K562 (cell line): ENCODE data around the gene DOK7. TPM values are rescaled to one million over a fixed set of nuclear protein-coding genes. Genes with fewer than 3 reads are reported as not detected.
"Not testable (repeated sequence)": the region's sequence is repeated elsewhere in the genome, so short reads cannot be mapped to it uniquely, and the experiment has no call there.

Source experiments
- ATAC-seq: fragments of 200-7000 bp; cut with Tn5 transposase; 3 replicates; pipeline ENCODE4 v1.9.1; 2020; ENCODE audit warnings: moderate library complexity
- BruUV-seq: library from RNA; stranded (reverse); fragments of 400-500 nt; replicated peaks from 2 replicates; lab custom pipeline; 2021; lab: Mats Ljungman, UMichigan
- CTCF ChIA-PET: fragments of 300-600 bp; formaldehyde crosslinking; extraction: SDS; loops from one replicate; lab custom pipeline; 2021; ENCODE audit warnings: low intra/inter-chr PET ratio; lab: Yijun Ruan, JAX
- POLR2A ChIA-PET: fragments of 300-600, 350-650 bp; sonication (Branson Sonifier 250); formaldehyde crosslinking; extraction: SDS; loops from one replicate; lab custom pipeline; 2021; ENCODE audit warnings: antibody characterized with exemption, inconsistent platforms; lab: Yijun Ruan, JAX
- DNase-seq, 4 experiments: peaks; one replicate each; pipeline versions ENCODE4 v3.0.0 to v3.0.0-alpha.2; 2011 to 2018; ENCODE audit warnings: low spot score in 3 of 4, mixed read lengths in 3 of 4; ENCODE audit errors: extremely low read depth in 1 of 4
- FAIRE-seq: peaks from 2 replicates; lab custom pipeline; 2011; peaks lifted over from hg19 to GRCh38; lab: Jason Lieb, UNC
- H2AFZ ChIP-seq: 2 replicates; pipeline ENCODE4 v1.6.0; 2011; ENCODE audit warnings: low read depth, low read length, control low read depth, inconsistent platforms
- H3K27ac ChIP-seq: fragments of 200-600 bp; 3 replicates; pipeline ENCODE4 v1.8.0; 2011; ENCODE audit warnings: low read depth, mild to moderate bottlenecking, control low read depth, inconsistent platforms, low read length, moderate library complexity, mixed read lengths; ENCODE audit errors: extremely low read depth
- H3K27me3 ChIP-seq, 2 experiments: fragments of 300-600 bp in 1 of 2; 2 replicates in 1 of 2; 3 replicates in 1 of 2; pipeline versions ENCODE4 v1.6.0 to v1.8.0; 2011; ENCODE audit warnings: inconsistent platforms in 2 of 2, low read length in 2 of 2, mild to moderate bottlenecking in 1 of 2, mixed read lengths in 1 of 2, moderate library complexity in 1 of 2; ENCODE audit not compliant: control insufficient read depth in 2 of 2, insufficient read depth in 2 of 2
- H3K36me3 ChIP-seq: fragments of 300-600 bp; 3 replicates; pipeline ENCODE4 v1.8.0; 2011; ENCODE audit warnings: mild to moderate bottlenecking, low read length, inconsistent platforms; ENCODE audit not compliant: control insufficient read depth, insufficient read depth
- H3K4me1 ChIP-seq, 2 experiments: fragments of 200-600 bp in 1 of 2; replicated peaks in 1 of 2; 2 replicates in 1 of 2; 3 replicates in 1 of 2; pipeline versions ENCODE4 v1.5.1 to v1.8.0; 2011; ENCODE audit warnings: inconsistent platforms in 2 of 2, low read length in 2 of 2, mild to moderate bottlenecking in 1 of 2, mixed read lengths in 1 of 2, moderate library complexity in 1 of 2; ENCODE audit not compliant: control insufficient read depth in 2 of 2, insufficient read depth in 2 of 2
- H3K4me2 ChIP-seq: 2 replicates; pipeline ENCODE4 v1.6.1; 2011; ENCODE audit warnings: low read length, control low read depth, inconsistent platforms, mixed read lengths; ENCODE audit not compliant: insufficient read depth
- H3K4me3 ChIP-seq: fragments of 200-600 bp; sonication (generic), shearing (Covaris generic); 2 replicates; pipeline ENCODE4 v1.5.1; 2016; ENCODE audit warnings: control low read depth, inconsistent platforms
- H3K79me2 ChIP-seq: fragments of 200-600 bp; 3 replicates; pipeline ENCODE4 v1.8.0; 2011; ENCODE audit warnings: low read length, inconsistent platforms; ENCODE audit not compliant: control insufficient read depth, insufficient read depth
- H3K9ac ChIP-seq, 2 experiments: 2 replicates each; pipeline versions ENCODE4 v1.6.0 to v1.6.1; 2011; ENCODE audit warnings: low read depth in 2 of 2, low read length in 2 of 2, control low read depth in 1 of 2, inconsistent platforms in 1 of 2, mild to moderate bottlenecking in 1 of 2, mixed read lengths in 1 of 2; ENCODE audit not compliant: insufficient read depth in 1 of 2
- H3K9me1 ChIP-seq: one replicate; pipeline ENCODE4 v1.6.0; 2011; ENCODE audit warnings: inconsistent platforms, mild to moderate bottlenecking, low read length, moderate library complexity; ENCODE audit not compliant: control insufficient read depth, insufficient read depth
- H3K9me3 ChIP-seq: replicated peaks from 2 replicates; pipeline ENCODE4 v1.5.1; 2011; ENCODE audit warnings: low read depth, low read length, inconsistent platforms; ENCODE audit not compliant: control insufficient read depth, insufficient read depth
- H4K20me1 ChIP-seq: replicated peaks from 2 replicates; pipeline ENCODE4 v1.6.1; 2011; ENCODE audit warnings: low read length, inconsistent platforms, mixed read lengths; ENCODE audit not compliant: control insufficient read depth, insufficient read depth
- BCOR ChIP-seq: fragments of 450-650 bp; IDR thresholded peaks from 2 replicates; pipeline ENCODE4 v1.6.1; 2016
- FOXP1 ChIP-seq: sonication (generic); formaldehyde crosslinking; IDR thresholded peaks from 2 replicates; pipeline ENCODE4 v1.8.0; 2022; ENCODE audit warnings: mild to moderate bottlenecking, missing genetic modification reagents
- POLR2G ChIP-seq: fragments of 200-400 bp; formaldehyde crosslinking; IDR thresholded peaks from 2 replicates; pipeline ENCODE4 v1.6.1; 2017; ENCODE audit warnings: low read depth, mild to moderate bottlenecking, antibody characterized with exemption, low read length, moderate library complexity
- ZNF146 ChIP-seq: IDR thresholded peaks from one replicate; pipeline ENCODE4 v1.6.1; 2018; ENCODE audit warnings: missing compliant biosample characterization; ENCODE audit not compliant: unreplicated experiment
- WGBS: fragments of 100-300 bp; shearing (Covaris generic); methylation state at CpG from one replicate; pipeline ENCODE4 v1.1.6; 2016; ENCODE audit warnings: low coverage, mixed read lengths; ENCODE audit not compliant: insufficient coverage; ENCODE audit errors: missing lambda C conversion rate; 5-methylcytosine and 5-hydroxymethylcytosine counted together
- in situ Hi-C: fragments of 300-500 bp; cut with MboI; formaldehyde crosslinking; loops from 4 replicates; pipeline ENCODE4 v1.15.0; 2018; ENCODE audit warnings: inconsistent platforms, mixed read lengths
- intact Hi-C: fragments of 100-400 bp; cut with micrococcal nuclease; formaldehyde crosslinking; loops from 2 replicates; pipeline ENCODE4 v1.14.2; 2022
- polyA plus RNA-seq, 8 experiments: library from polyadenylated mRNA; depleted of rRNA in 4 of 8; stranded (reverse) in 5 of 8; unstranded in 3 of 8; fragments of >200 nt; fragmentation: Nextera tagmentation in 2 of 8; fragmentation: Illumina TruSeq in 1 of 8; extraction: Ambion mirVana in 2 of 8; extraction: Trizol in 1 of 8; gene quantifications; 2 replicates each; pipeline versions ENCODE4 v1.2.1 to v1.2.3, GENCODE V29; 2011 to 2014; ENCODE audit warnings: inconsistent platforms in 1 of 8, missing spikeins in 1 of 8
- total RNA-seq, 7 experiments: library from RNA; depleted of rRNA in 6 of 7; stranded (reverse); fragments of >200 nt in 6 of 7; fragmentation: Illumina TruSeq in 2 of 7; extraction: Trizol in 2 of 7; gene quantifications; 2 replicates each; pipeline versions ENCODE4 v1.2.1 to v1.2.3, GENCODE V29; 2011 to 2021; ENCODE audit warnings: low replicate concordance in 1 of 7

Gene DOK7
- total and polyA plus RNA-seq, 9 of the 15 experiments (the other 6 are each of a cell fraction or from before 2014, with no cell fraction given): not detected

DNA sequence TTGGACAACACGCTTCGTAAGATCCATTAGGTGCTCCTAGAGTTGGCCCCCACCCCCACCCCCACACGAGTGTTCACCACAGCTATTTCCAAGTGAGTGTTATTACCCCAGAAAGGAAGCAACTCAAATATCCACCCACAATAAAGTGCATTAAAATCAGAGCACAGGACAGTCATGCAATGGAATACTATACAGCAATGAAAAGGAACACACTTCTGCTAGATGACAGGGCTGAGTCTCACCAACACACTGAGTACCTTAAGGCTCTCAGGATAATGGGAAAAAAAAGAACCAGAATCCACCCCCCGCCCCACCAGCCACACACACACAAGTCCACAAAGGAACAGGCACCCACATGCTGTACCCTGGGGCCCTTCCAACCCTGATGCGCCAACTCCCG, 48.1 kb downstream of the DOK7 start:
- peak; percentile 98 for TF ChIP-seq ZNF146 (CRISPR knock-in tag)
- no peak for TF ChIP-seq FOXP1 (CRISPR knock-in tag)
- TF ChIP-seq BCOR: 0 out of 2 replicates have a peak, but pooled peaks have one; percentile 46

GRCh38 chr4:3511601-3512000, 48.5 kb downstream of the DOK7 start:
- WGBS: 96% methylated on average over 11 of the region's 27 CpGs
- DNase-seq, H3K9ac ChIP-seq, BruUV-seq, H3K27ac ChIP-seq, ATAC-seq, CTCF ChIA-PET, H3K9me3 ChIP-seq, H4K20me1 ChIP-seq, H3K79me2 ChIP-seq, H3K4me3 ChIP-seq, H3K4me2 ChIP-seq, in situ Hi-C loops, intact Hi-C loops, H3K9me1 ChIP-seq, H2AFZ ChIP-seq, FAIRE-seq, H3K27me3 ChIP-seq, POLR2A ChIA-PET: not testable (repeated sequence)
- peak; percentile 42; the same call in 1 of the 2 replicates for TF ChIP-seq POLR2G
- Histone ChIP-seq H3K4me1 (peaks cover 0 to 13% of the 10 kb centered on the region in 2 experiments; a peak in 2 of 5 replicates), H3K36me3 (peaks cover 89% of the 10 kb centered on the region; the same call in 2 of the 3 replicates)

More for the DNA sequence above, 48.1 kb downstream of the DOK7 start:
- ChIA-PET POLR2A (interaction anchor here (0.5 kb wide), 1 partner anchor 605 kb away, joined by 3 read pairs; no protein-coding TSS in a partner anchor), CTCF (no interaction called here)
- H4K20me1 ChIP-seq: no peaks in the 10 kb centered on the region; the same call in 1 of the 2 replicates
- no peaks in the 10 kb centered on the region for H3K79me2 ChIP-seq
- H2AFZ ChIP-seq: no peak overlapping the region
- FAIRE-seq: no peak
- 96% methylated on average over 6 of the region's 6 CpGs for WGBS
- no peak overlapping the region for H3K27ac ChIP-seq
- no peaks in the 10 kb centered on the region for H3K9me3 ChIP-seq
- H3K4me3 ChIP-seq: no peak overlapping the region
- no peak overlapping the region for H3K4me2 ChIP-seq
- H3K9ac ChIP-seq: no peak overlapping the region
- in situ Hi-C loops: no loop called here
- ATAC-seq: no peak
- H3K9me1 ChIP-seq: no peaks in the 10 kb centered on the region
- no peak for DNase-seq
- H3K4me1 ChIP-seq: peaks cover 0 to 9% of the 10 kb centered on the region in 2 experiments; a peak in 2 of 5 replicates
- no TSS peak for BruUV-seq
- H3K27me3 ChIP-seq: no peaks in the 10 kb centered on the region; a peak in 1 of 5 replicates
- peaks cover 86% of the 10 kb centered on the region; the same call in 2 of the 3 replicates for H3K36me3 ChIP-seq
- intact Hi-C loops: no loop called here
